MCF 10A (cell line): Measurements from ENCODE around the gene PRKN. TPM values are rescaled to one million over a fixed set of nuclear protein-coding genes. Genes with fewer than 3 reads are reported as not detected.

Experiments used
- BruUV-seq: library from RNA; stranded (reverse); fragments of 400-500 nt; replicated peaks from 2 replicates; lab custom pipeline; 2021; lab: Mats Ljungman, UMichigan
- CTCF ChIA-PET: fragments of 300-600 bp; sonication (Branson Sonifier 250); formaldehyde crosslinking; extraction: SDS; loops from one replicate; lab custom pipeline; 2021; ENCODE audit warnings: antibody characterized with exemption, inconsistent platforms; lab: Yijun Ruan, JAX
- POLR2A ChIA-PET: fragments of 300-600, 350-650 bp; sonication (Branson Sonifier 250); formaldehyde crosslinking; extraction: SDS; loops from one replicate; lab custom pipeline; 2020; ENCODE audit warnings: antibody characterized with exemption, inconsistent platforms; lab: Yijun Ruan, JAX
- DNase-seq: peaks from one replicate; pipeline ENCODE4 v3.0.0-alpha.2; 2018; ENCODE audit not compliant: unreplicated experiment
- H3K27ac Mint-ChIP-seq: one replicate; pipeline ENCODE4 v1.8.0; 2022; ENCODE audit warnings: mild to moderate bottlenecking, low read depth, mixed read lengths; ENCODE audit not compliant: unreplicated experiment
- H3K27me3 Mint-ChIP-seq: one replicate; pipeline ENCODE4 v1.8.0; 2022; ENCODE audit warnings: mixed read lengths; ENCODE audit not compliant: insufficient read depth, unreplicated experiment
- H3K36me3 Mint-ChIP-seq: one replicate; pipeline ENCODE4 v1.8.0; 2022; ENCODE audit warnings: mild to moderate bottlenecking, moderate library complexity, mixed read lengths; ENCODE audit not compliant: insufficient read depth, unreplicated experiment
- H3K4me1 Mint-ChIP-seq: one replicate; pipeline ENCODE4 v1.8.0; 2022; ENCODE audit warnings: mixed read lengths; ENCODE audit not compliant: insufficient read depth, unreplicated experiment
- H3K4me3 Mint-ChIP-seq: one replicate; pipeline ENCODE4 v1.8.0; 2022; ENCODE audit warnings: mild to moderate bottlenecking, moderate library complexity, mixed read lengths; ENCODE audit not compliant: unreplicated experiment
- H3K9me3 Mint-ChIP-seq: one replicate; pipeline ENCODE4 v1.8.0; 2022; ENCODE audit warnings: mixed read lengths; ENCODE audit not compliant: unreplicated experiment
- intact Hi-C: fragments of 100-400 bp; cut with micrococcal nuclease; formaldehyde crosslinking; loops from 2 replicates; pipeline ENCODE4 v1.14.1; 2022
- total RNA-seq: library from RNA; stranded (reverse); gene quantifications from 2 replicates; pipeline ENCODE4 v1.2.3, GENCODE V29; 2022
- TF ChIP-seq, protein P1 (sequence below): fragments of 200-600 bp; IDR thresholded peaks from one replicate; pipeline ENCODE4 v1.8.0; 2022; ENCODE audit warnings: antibody characterized with exemption, mild to moderate bottlenecking; ENCODE audit not compliant: unreplicated experiment

Gene PRKN
- total RNA-seq, 1 experiment from 2014 or later = 2.5 TPM

- BruUV-seq = no TSS peak
- Mint-ChIP-seq H3K4me3 (no peak overlapping the region), H3K9me3 (no peaks in the 10 kb centered on the region), H3K4me1 (no peaks in the 10 kb centered on the region), H3K36me3 (no peaks in the 10 kb centered on the region), H3K27me3 (no peaks in the 10 kb centered on the region), H3K27ac (no peak overlapping the region)
- CTCF ChIA-PET = no interaction called here
- TF ChIP-seq, protein P1, sequence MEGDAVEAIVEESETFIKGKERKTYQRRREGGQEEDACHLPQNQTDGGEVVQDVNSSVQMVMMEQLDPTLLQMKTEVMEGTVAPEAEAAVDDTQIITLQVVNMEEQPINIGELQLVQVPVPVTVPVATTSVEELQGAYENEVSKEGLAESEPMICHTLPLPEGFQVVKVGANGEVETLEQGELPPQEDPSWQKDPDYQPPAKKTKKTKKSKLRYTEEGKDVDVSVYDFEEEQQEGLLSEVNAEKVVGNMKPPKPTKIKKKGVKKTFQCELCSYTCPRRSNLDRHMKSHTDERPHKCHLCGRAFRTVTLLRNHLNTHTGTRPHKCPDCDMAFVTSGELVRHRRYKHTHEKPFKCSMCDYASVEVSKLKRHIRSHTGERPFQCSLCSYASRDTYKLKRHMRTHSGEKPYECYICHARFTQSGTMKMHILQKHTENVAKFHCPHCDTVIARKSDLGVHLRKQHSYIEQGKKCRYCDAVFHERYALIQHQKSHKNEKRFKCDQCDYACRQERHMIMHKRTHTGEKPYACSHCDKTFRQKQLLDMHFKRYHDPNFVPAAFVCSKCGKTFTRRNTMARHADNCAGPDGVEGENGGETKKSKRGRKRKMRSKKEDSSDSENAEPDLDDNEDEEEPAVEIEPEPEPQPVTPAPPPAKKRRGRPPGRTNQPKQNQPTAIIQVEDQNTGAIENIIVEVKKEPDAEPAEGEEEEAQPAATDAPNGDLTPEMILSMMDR = no peak
- POLR2A ChIA-PET = no interaction called here
- no peak for DNase-seq
- intact Hi-C loops = no loop called here
Measured at GRCh38 chr6:162474722-162475121, 252.8 kb downstream of the PRKN start.

- CTCF ChIA-PET = no interaction called here
Measured at GRCh38 chr6:162471842-162472241, 255.7 kb downstream of the PRKN start.

GRCh38 chr6:162468326-162468725, 259.2 kb downstream of the PRKN start:
- Mint-ChIP-seq H3K4me3 (no peak overlapping the region), H3K27ac (no peak overlapping the region), H3K36me3 (no peaks in the 10 kb centered on the region), H3K27me3 (no peaks in the 10 kb centered on the region), H3K9me3 (no peaks in the 10 kb centered on the region), H3K4me1 (no peaks in the 10 kb centered on the region)
- DNase-seq = no peak
- CTCF ChIA-PET = interaction anchor here (0.6 kb wide), 1 partner anchor 1051 kb away, joined by 3 read pairs; no protein-coding TSS in a partner anchor
- no TSS peak for BruUV-seq
- TF ChIP-seq, protein P1 = no peak
- intact Hi-C loops = no loop called here
- POLR2A ChIA-PET = no interaction called here

More at GRCh38 chr6:162471842-162472241, 255.7 kb downstream of the PRKN start:
- no peaks in the 10 kb centered on the region for H3K4me1 Mint-ChIP-seq
- POLR2A ChIA-PET = no interaction called here
- no peak overlapping the region for H3K4me3 Mint-ChIP-seq
- no TSS peak for BruUV-seq
- DNase-seq = no peak
- H3K27me3 Mint-ChIP-seq = no peaks in the 10 kb centered on the region
- no peak overlapping the region for H3K27ac Mint-ChIP-seq
- intact Hi-C loops = no loop called here
- TF ChIP-seq, protein P1 = no peak
- H3K9me3 Mint-ChIP-seq = no peaks in the 10 kb centered on the region
- no peaks in the 10 kb centered on the region for H3K36me3 Mint-ChIP-seq

DNA sequence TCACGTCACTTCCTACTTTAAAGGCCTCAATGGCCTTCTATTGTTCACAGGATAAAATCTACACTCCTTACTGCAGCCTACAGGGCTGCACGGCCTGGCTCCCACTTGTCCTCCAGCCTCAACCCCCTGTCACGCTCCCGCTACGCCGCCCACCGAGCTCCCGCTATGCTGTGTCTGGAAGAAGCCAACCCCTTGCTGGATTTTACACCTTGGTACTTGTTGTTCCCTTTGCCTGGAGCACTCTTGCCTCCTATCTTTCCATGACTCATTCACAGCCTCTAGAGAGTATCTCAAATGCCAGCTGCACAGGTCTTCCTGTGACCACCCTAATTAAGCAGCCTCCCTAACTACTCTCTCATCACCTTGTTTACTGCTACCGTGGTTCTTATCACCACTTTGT, 259.9 kb downstream of the PRKN start:
- no peaks in the 10 kb centered on the region for H3K27me3 Mint-ChIP-seq
- ChIA-PET CTCF (no interaction called here), POLR2A (no interaction called here)
- no peak overlapping the region for H3K4me3 Mint-ChIP-seq
- H3K36me3 Mint-ChIP-seq = no peaks in the 10 kb centered on the region
- no peak overlapping the region for H3K27ac Mint-ChIP-seq
- no TSS peak for BruUV-seq
- intact Hi-C loops = no loop called here
- no peaks in the 10 kb centered on the region for H3K4me1 Mint-ChIP-seq
- DNase-seq = no peak
- H3K9me3 Mint-ChIP-seq = no peaks in the 10 kb centered on the region
- TF ChIP-seq, protein P1 = no peak
